Stomach (tissue), 9 donors: ENCODE data around the gene PRSS2. TPM values are rescaled to one million over a fixed set of nuclear protein-coding genes. Genes with fewer than 3 reads are reported as not detected.

Experiments
- DNase-seq, 2 donors: peaks; one replicate each; pipeline versions ENCODE4 v3.0.0 to v3.0.0-alpha.2; 2013 to 2019
- H3K27ac ChIP-seq, 5 donors: fragments of 200-600 bp in 4 of 5; sonication (generic) in 4 of 5; one replicate each; pipeline ENCODE4 v1.5.1; 2013 to 2019; ENCODE audit warnings: mild to moderate bottlenecking in 1 of 5, moderate library complexity in 1 of 5
- H3K27me3 ChIP-seq, 3 donors: fragments of 200-600 bp; sonication (generic); one replicate each; pipeline ENCODE4 v1.5.1; 2017 to 2019; ENCODE audit warnings: mixed run types in 1 of 3
- H3K36me3 ChIP-seq, 4 donors: fragments of 200-600 bp; sonication (generic); 1 replicate in 3 of 4; 2 replicates in 1 of 4; pipeline ENCODE4 v1.5.1; 2016 to 2019
- H3K4me1 ChIP-seq, 4 donors: fragments of 200-600 bp; sonication (generic); one replicate each; pipeline ENCODE4 v1.5.1; 2016 to 2019
- H3K4me3 ChIP-seq, 4 donors: fragments of 200-600 bp; sonication (generic) in 3 of 4; one replicate each; pipeline ENCODE4 v1.5.1; 2016 to 2019; ENCODE audit warnings: mild to moderate bottlenecking in 1 of 4
- H3K9me3 ChIP-seq, 4 donors: fragments of 200-600 bp; sonication (generic); one replicate each; pipeline ENCODE4 v1.5.1; 2016 to 2019
- CTCF ChIP-seq, 7 experiments: fragments of 450-650 bp in 4 of 7; fragments of 200-600 bp in 3 of 7; sonication (generic) in 3 of 7; IDR thresholded peaks; one replicate each; pipeline ENCODE4 v1.5.1; 2016 to 2019; ENCODE audit warnings: antibody characterized with exemption in 7 of 7, control low read depth in 2 of 7, mild to moderate bottlenecking in 1 of 7
- EP300 ChIP-seq: sonication (generic); formaldehyde crosslinking; IDR thresholded peaks from one replicate; pipeline ENCODE4 v1.6.1; 2017; ENCODE audit warnings: antibody characterized with exemption
- POLR2A ChIP-seq, 4 donors: fragments of 450-650 bp; IDR thresholded peaks; one replicate each; pipeline ENCODE4 v1.6.1; 2016; ENCODE audit warnings: antibody characterized with exemption in 4 of 4, control low read depth in 2 of 4, mild to moderate bottlenecking in 1 of 4, moderate library complexity in 1 of 4
- POLR2AphosphoS5 ChIP-seq, 3 donors: sonication (generic); formaldehyde crosslinking; IDR thresholded peaks; one replicate each; pipeline ENCODE4 v1.6.1; 2016; ENCODE audit warnings: antibody characterized with exemption in 3 of 3
- WGBS, 5 donors: extraction: QIAGEN DNeasy Blood & Tissue Kit in 3 of 5; methylation state at CpG; one replicate each; pipeline versions ENCODE4 v1.1.5 to v1.1.7; 2013 to 2018; 5-methylcytosine and 5-hydroxymethylcytosine counted together
- intact Hi-C: fragments of 100-400 bp; cut with DNase I; formaldehyde crosslinking; loops from one replicate; pipeline ENCODE4 v1.15.1; 2023; ENCODE audit warnings: low total_unique reads
- polyA plus RNA-seq, 3 donors: library from polyadenylated mRNA; stranded (reverse); fragments of 200-250 nt; gene quantifications; one replicate each; pipeline ENCODE4 v1.2.3, GENCODE V29; 2013
- total RNA-seq, 5 donors: library from RNA; depleted of rRNA; stranded (reverse); fragments of >200 nt; gene quantifications; one replicate each; pipeline versions ENCODE4 v1.1.0 to v1.2.3, GENCODE V29; 2014 to 2016
- donor health status: healthy with polysubstance abuse.
- donor health status: Bipolar disorder and iron deficiency.
- donor health status: healthy.

The PRSS2 gene
- total and polyA plus RNA-seq, 8 donors: 1.3 to 86.1 (median 59.1) TPM; not detected in 3

- Histone ChIP-seq H3K36me3 (no peaks in the 10 kb centered on the region), H3K9me3 (no peaks in the 10 kb centered on the region), H3K4me3 (no peak overlapping the region), H3K27me3 (peaks cover 0 to 55% (median under 1%) of the 10 kb centered on the region in 3 donors), H3K27ac (no peak overlapping the region), H3K4me1 (no peaks in the 10 kb centered on the region)
- intact Hi-C loops: no loop called here
- no peak for DNase-seq
- 76 to 100% (median 83%) methylated on average over 1 of the region's 1 CpG for WGBS, 5 donors
- no peak for TF ChIP-seq CTCF (IDR thresholded peaks at IDR 0.05)
- no peak for TF ChIP-seq POLR2AphosphoS5 (IDR thresholded peaks at IDR 0.05)
- no peak for TF ChIP-seq POLR2A (IDR thresholded peaks at IDR 0.05)
- TF ChIP-seq EP300: no peak
Observed at GRCh38 chr7:142790555-142790954, 19.8 kb downstream of the PRSS2 start.

DNA sequence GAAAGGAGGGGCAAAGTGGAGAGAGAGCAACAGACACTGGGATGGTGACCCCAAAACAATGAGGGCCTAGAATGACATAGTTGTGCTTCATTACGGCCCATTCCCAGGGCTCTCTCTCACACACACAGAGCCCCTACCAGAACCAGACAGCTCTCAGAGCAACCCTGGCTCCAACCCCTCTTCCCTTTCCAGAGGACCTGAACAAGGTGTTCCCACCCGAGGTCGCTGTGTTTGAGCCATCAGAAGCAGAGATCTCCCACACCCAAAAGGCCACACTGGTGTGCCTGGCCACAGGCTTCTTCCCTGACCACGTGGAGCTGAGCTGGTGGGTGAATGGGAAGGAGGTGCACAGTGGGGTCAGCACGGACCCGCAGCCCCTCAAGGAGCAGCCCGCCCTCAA, 20.7 kb downstream of the PRSS2 start:
- H3K9me3 ChIP-seq: no peaks in the 10 kb centered on the region
- peaks cover 1 to 5% (median 4%) of the 10 kb centered on the region in 4 donors for H3K4me1 ChIP-seq
- no peaks in the 10 kb centered on the region for H3K36me3 ChIP-seq
- H3K27me3 ChIP-seq: peaks cover 3 to 56% (median 10%) of the 10 kb centered on the region in 3 donors
- H3K27ac ChIP-seq: peak overlapping the region in 1 of 5 donors; percentile 28
- H3K4me3 ChIP-seq: no peak overlapping the region
- 76 to 100% (median 80%) methylated on average over 1 to 7 of the region's 7 CpGs for WGBS, 5 donors
- intact Hi-C loops: no loop called here
- no peak for TF ChIP-seq EP300
- DNase-seq: no peak

- Histone ChIP-seq H3K4me1 (peaks cover 7 to 11% (median 10%) of the 10 kb centered on the region in 4 donors), H3K4me3 (no peak overlapping the region), H3K36me3 (no peaks in the 10 kb centered on the region), H3K27ac (no peak overlapping the region), H3K27me3 (peaks cover 8 to 57% (median 17%) of the 10 kb centered on the region in 3 donors), H3K9me3 (no peaks in the 10 kb centered on the region)
- DNase-seq: no peak
- intact Hi-C loops: no loop called here
- WGBS, 5 donors: 76 to 100% (median 100%) methylated on average over 1 of the region's 1 CpG
- TF ChIP-seq POLR2A (IDR thresholded peaks at IDR 0.05) (no peak), CTCF (IDR thresholded peaks at IDR 0.05) (no peak), EP300 (no peak), POLR2AphosphoS5 (IDR thresholded peaks at IDR 0.05) (no peak)
Observed at GRCh38 chr7:142792129-142792528, 21.4 kb downstream of the PRSS2 start.

DNA sequence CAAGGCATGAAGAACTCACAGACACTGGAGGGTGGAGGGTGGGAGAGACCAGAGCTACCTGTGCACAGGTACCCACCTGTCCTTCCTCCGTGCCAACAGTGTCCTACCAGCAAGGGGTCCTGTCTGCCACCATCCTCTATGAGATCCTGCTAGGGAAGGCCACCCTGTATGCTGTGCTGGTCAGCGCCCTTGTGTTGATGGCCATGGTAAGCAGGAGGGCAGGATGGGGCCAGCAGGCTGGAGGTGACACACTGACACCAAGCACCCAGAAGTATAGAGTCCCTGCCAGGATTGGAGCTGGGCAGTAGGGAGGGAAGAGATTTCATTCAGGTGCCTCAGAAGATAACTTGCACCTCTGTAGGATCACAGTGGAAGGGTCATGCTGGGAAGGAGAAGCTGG, 21.8 kb downstream of the PRSS2 start:
- intact Hi-C loops: no loop called here
- Histone ChIP-seq H3K4me3 (no peak overlapping the region), H3K27me3 (peaks cover 8 to 57% (median 21%) of the 10 kb centered on the region in 3 donors), H3K9me3 (no peaks in the 10 kb centered on the region), H3K4me1 (peaks cover 12 to 16% (median 14%) of the 10 kb centered on the region in 4 donors), H3K27ac (no peak overlapping the region), H3K36me3 (no peaks in the 10 kb centered on the region)
- TF ChIP-seq POLR2AphosphoS5 (IDR thresholded peaks at IDR 0.05) (no peak), POLR2A (IDR thresholded peaks at IDR 0.05) (no peak), CTCF (IDR thresholded peaks at IDR 0.05) (no peak), EP300 (no peak)
- DNase-seq: no peak
- WGBS, 5 donors: 83 to 100% (median 89%) methylated on average over 1 to 2 of the region's 2 CpGs

DNA sequence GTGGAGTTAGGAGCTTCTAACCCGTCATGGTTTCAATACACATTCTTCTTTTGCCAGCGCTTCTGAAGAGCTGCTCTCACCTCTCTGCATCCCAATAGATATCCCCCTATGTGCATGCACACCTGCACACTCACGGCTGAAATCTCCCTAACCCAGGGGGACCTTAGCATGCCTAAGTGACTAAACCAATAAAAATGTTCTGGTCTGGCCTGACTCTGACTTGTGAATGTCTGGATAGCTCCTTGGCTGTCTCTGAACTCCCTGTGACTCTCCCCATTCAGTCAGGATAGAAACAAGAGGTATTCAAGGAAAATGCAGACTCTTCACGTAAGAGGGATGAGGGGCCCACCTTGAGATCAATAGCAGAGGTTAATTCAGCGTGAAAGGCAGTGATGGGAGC, 22.4 kb downstream of the PRSS2 start:
- no peak overlapping the region for H3K27ac ChIP-seq
- DNase-seq: no peak
- WGBS, 5 donors: 68 to 79% (median 76%) methylated on average over 5 of the region's 5 CpGs
- peaks cover 17 to 21% (median 20%) of the 10 kb centered on the region in 4 donors for H3K4me1 ChIP-seq
- H3K4me3 ChIP-seq: no peak overlapping the region
- TF ChIP-seq POLR2AphosphoS5 (IDR thresholded peaks at IDR 0.05) (no peak), POLR2A (IDR thresholded peaks at IDR 0.05) (no peak), CTCF (IDR thresholded peaks at IDR 0.05) (no peak), EP300 (no peak)
- H3K9me3 ChIP-seq: no peaks in the 10 kb centered on the region
- intact Hi-C loops: no loop called here
- no peaks in the 10 kb centered on the region for H3K36me3 ChIP-seq
- H3K27me3 ChIP-seq: peaks cover 8 to 59% (median 27%) of the 10 kb centered on the region in 3 donors
